ENCODE data around the gene TGFBR2. TPM values are rescaled to one million over a fixed set of nuclear protein-coding genes. Genes with fewer than 3 reads are reported as not detected.

TGFBR2 gene
- total RNA-seq, 1 experiment from 2014 or later: 22.5 TPM

- ChIA-PET CTCF (no interaction called here), RAD21 (ENCODE audit: low non-redundant PET in 1 of 2, low total read pairs in 2 of 2, uncharacterized antibody in 2 of 2, unreplicated experiment in 2 of 2) (no interaction called here), POLR2A (no interaction called here)
- Histone ChIP-seq H3K9me2 (ENCODE audit: insufficient read depth) (no peaks in the 10 kb centered on the region), H3K9ac (ENCODE audit: low read length) (no peak overlapping the region), H3K36me3 (ENCODE audit: control insufficient read depth in 1 of 2, insufficient read depth in 2 of 2, low read length in 2 of 2) (peaks cover 9 to 25% of the 10 kb centered on the region in 2 experiments; a peak in 2 of 4 replicates), H3K4me1 (ENCODE audit: control insufficient read depth in 1 of 2, insufficient read depth in 2 of 2, low read length in 2 of 2) (peaks cover 78 to 83% of the 10 kb centered on the region in 2 experiments), H3K27ac (ENCODE audit: low read depth, low read length) (no peak overlapping the region), H3K4me2 (ENCODE audit: low read length) (no peak overlapping the region), H3K79me2 (ENCODE audit: insufficient read depth, low read length) (peaks cover 80% of the 10 kb centered on the region), H3K27me3 (ENCODE audit: insufficient read depth, low read length) (no peaks in the 10 kb centered on the region), H2AFZ (ENCODE audit: low read depth, low read length, poor library complexity, severe bottlenecking) (no peak overlapping the region), H3K9me3 (ENCODE audit: control insufficient read depth in 1 of 2, insufficient read depth in 1 of 2, low read depth in 1 of 2, low read length in 2 of 2) (no peaks in the 10 kb centered on the region), H3K4me3 (replicated peaks in 1 of 2; ENCODE audit: low read depth in 1 of 2, low read length in 2 of 2) (no peak overlapping the region), H4K20me1 (ENCODE audit: insufficient read depth) (peaks cover 6% of the 10 kb centered on the region)
- no TSS peak for BruUV-seq (replicated peaks)
- no peak for TF ChIP-seq EGR1 (IDR thresholded peaks at IDR 0.05; ENCODE audit: low read depth)
- TF ChIP-seq JUND (IDR thresholded peaks at IDR 0.05): no peak
- no peak for TF ChIP-seq SRF (IDR thresholded peaks at IDR 0.05; ENCODE audit: low read depth)
- TF ChIP-seq EZH2 (IDR thresholded peaks at IDR 0.05): no peak
- no peak for TF ChIP-seq ELF1 (IDR thresholded peaks at IDR 0.05; ENCODE audit: borderline replicate concordance, low read depth)
- TF ChIP-seq, protein P1, sequence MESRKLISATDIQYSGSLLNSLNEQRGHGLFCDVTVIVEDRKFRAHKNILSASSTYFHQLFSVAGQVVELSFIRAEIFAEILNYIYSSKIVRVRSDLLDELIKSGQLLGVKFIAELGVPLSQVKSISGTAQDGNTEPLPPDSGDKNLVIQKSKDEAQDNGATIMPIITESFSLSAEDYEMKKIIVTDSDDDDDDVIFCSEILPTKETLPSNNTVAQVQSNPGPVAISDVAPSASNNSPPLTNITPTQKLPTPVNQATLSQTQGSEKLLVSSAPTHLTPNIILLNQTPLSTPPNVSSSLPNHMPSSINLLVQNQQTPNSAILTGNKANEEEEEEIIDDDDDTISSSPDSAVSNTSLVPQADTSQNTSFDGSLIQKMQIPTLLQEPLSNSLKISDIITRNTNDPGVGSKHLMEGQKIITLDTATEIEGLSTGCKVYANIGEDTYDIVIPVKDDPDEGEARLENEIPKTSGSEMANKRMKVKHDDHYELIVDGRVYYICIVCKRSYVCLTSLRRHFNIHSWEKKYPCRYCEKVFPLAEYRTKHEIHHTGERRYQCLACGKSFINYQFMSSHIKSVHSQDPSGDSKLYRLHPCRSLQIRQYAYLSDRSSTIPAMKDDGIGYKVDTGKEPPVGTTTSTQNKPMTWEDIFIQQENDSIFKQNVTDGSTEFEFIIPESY (IDR thresholded peaks at IDR 0.05; ENCODE audit: extremely low read depth, insufficient replicate concordance, low read length): no peak
- no peak for TF ChIP-seq ATF3 (IDR thresholded peaks at IDR 0.05)
- TF ChIP-seq RAD21 (IDR thresholded peaks at IDR 0.05; ENCODE audit: low read depth): no peak
- no peak for TF ChIP-seq SIN3A (IDR thresholded peaks at IDR 0.05; ENCODE audit: low read depth)
- TF ChIP-seq YY1 (IDR thresholded peaks at IDR 0.05; ENCODE audit: extremely low read depth, insufficient replicate concordance, low read depth, low read length): no peak
- TF ChIP-seq CTCF (IDR thresholded peaks at IDR 0.05 in 2 of 3, conservative IDR thresholded peaks at IDR 0.05 in 1 of 3; ENCODE audit: borderline replicate concordance in 1 of 3, insufficient read depth in 1 of 3, low read depth in 2 of 3, low read length in 2 of 3): no peak
- no peak for TF ChIP-seq EZH2phosphoT487 (IDR thresholded peaks at IDR 0.05; ENCODE audit: borderline replicate concordance)
- TF ChIP-seq, protein P2, sequence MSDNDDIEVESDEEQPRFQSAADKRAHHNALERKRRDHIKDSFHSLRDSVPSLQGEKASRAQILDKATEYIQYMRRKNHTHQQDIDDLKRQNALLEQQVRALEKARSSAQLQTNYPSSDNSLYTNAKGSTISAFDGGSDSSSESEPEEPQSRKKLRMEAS (IDR thresholded peaks at IDR 0.05): no peak
- no peak for TF ChIP-seq CEBPB (IDR thresholded peaks at IDR 0.05; ENCODE audit: low read depth)
- no peak for TF ChIP-seq FOSL1 (IDR thresholded peaks at IDR 0.05; ENCODE audit: low read depth)
- TF ChIP-seq POLR2AphosphoS5 (IDR thresholded peaks at IDR 0.05; ENCODE audit: low read depth, low read length): no peak
- no peak for TF ChIP-seq TCF7L2 (IDR thresholded peaks at IDR 0.05; ENCODE audit: borderline replicate concordance, extremely low read depth, insufficient read depth, insufficient read length)
- intact Hi-C loops (cut with micrococcal nuclease): no loop called here
- no peak for DNase-seq (ENCODE audit: low read depth, low spot score)
- no peak for ATAC-seq
These were observed 56.4 kb downstream of the TGFBR2 start for GRCh38 chr3:30662836-30663235.
